Naive B cell (primary cell): ENCODE measurements around the gene ITPR3. TPM values are rescaled to one million over a fixed set of nuclear protein-coding genes. Genes with fewer than 3 reads are reported as not detected.

Experiments
- ATAC-seq, 2 donors: fragments of 150-1000 bp; cut with Tn5 transposase; 2 replicates each; pipeline ENCODE4 v1.10.0; 2021; ENCODE audit warnings: low read depth in 2 of 2, mild to moderate bottlenecking in 2 of 2, moderate library complexity in 2 of 2
- DNase-seq: peaks from one replicate; pipeline ENCODE4 v3.0.0; 2022
- H3K27ac Mint-ChIP-seq, 6 donors: one replicate each; pipeline ENCODE4 v1.8.0; 2020 to 2022; ENCODE audit warnings: mild to moderate bottlenecking in 6 of 6, mixed read lengths in 6 of 6, moderate library complexity in 5 of 6, inconsistent platforms in 2 of 6
- H3K27me3 Mint-ChIP-seq, 3 donors: one replicate each; pipeline ENCODE4 v1.8.0; 2021 to 2022; ENCODE audit warnings: mixed read lengths in 3 of 3, mild to moderate bottlenecking in 1 of 3
- H3K36me3 Mint-ChIP-seq, 2 donors: one replicate each; pipeline ENCODE4 v1.8.0; 2020 to 2022; ENCODE audit warnings: mixed read lengths in 2 of 2, inconsistent platforms in 1 of 2, mild to moderate bottlenecking in 1 of 2
- H3K4me1 Mint-ChIP-seq, 3 donors: one replicate each; pipeline ENCODE4 v1.8.0; 2020 to 2022; ENCODE audit warnings: mixed read lengths in 3 of 3, inconsistent platforms in 1 of 3, mild to moderate bottlenecking in 1 of 3, moderate library complexity in 1 of 3
- H3K4me3 Mint-ChIP-seq, 8 donors: one replicate each; pipeline ENCODE4 v1.8.0; 2020 to 2022; ENCODE audit warnings: mild to moderate bottlenecking in 8 of 8, mixed read lengths in 8 of 8, moderate library complexity in 8 of 8, inconsistent platforms in 2 of 8
- H3K9me3 Mint-ChIP-seq, 7 donors: one replicate each; pipeline ENCODE4 v1.8.0; 2020 to 2022; ENCODE audit warnings: mixed read lengths in 7 of 7, mild to moderate bottlenecking in 5 of 7, inconsistent platforms in 2 of 7, moderate library complexity in 1 of 7
- polyA plus RNA-seq, 6 donors: library from polyadenylated mRNA; unstranded; fragments of 300-500 nt; fragmentation: Illumina TruSeq; gene quantifications; one replicate each; pipeline ENCODE4 v1.2.3, GENCODE V29; 2021; ENCODE audit warnings: low read depth in 6 of 6

ITPR3 gene
- 1 to 10 TPM in 4 of 6 donors, under 1 TPM in 2; 0.22 to 6.4 (median 1.7) TPM for polyA plus RNA-seq

DNA sequence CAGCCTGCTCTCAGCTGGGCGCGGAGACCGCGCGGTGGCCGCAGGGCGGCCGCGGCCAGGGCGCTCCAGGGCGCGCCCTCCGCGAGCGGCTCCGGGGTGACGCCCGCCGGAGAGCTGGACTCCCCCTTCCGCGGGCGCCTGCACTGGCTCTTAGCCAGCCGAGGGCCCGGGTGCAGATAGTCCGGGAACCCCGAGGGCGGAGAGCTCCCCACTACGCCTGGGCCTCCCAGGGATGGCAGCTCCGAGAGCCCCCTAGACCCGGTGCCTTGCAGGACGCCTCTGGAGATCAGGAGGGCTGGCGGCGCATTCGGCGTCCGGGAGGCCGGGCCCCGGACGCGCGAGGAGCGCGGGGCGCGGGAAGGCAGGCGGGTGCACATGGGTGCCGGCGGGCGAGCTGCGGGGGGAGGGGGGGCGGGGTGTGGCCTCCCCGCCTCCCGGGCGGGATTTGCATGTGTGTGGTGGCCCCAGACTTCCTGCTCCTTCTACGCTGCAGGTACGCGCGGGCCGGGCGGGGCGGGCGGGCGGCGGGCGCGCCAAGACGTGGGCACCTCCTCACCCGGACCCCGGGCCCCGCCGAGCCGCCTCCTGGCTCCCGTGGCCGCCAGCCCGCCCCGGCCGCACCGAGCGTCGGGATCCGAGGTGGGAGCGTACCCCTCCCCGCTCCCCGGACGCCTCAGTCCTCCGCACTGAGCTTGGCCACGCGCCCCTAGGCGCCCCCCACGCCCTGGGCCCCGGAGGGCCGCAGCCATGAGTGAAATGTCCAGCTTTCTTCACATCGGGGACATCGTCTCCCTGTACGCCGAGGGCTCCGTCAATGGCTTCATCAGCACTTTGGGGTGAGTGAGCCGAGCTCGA is at the start of gene ITPR3:
Gene ITPR3 (plus strand): TSS at position 467 of the 855 bp plus-strand sequence. CDS start 281 bp downstream, at position 748.
- Mint-ChIP-seq H3K4me3 (peak within 1 kb of the TSS; percentile 80 to 97 (median 95)), H3K27me3 (no peaks in the 10 kb centered on the region), H3K4me1 (peaks cover 43 to 54% (median 51%) of the 10 kb centered on the region in 3 donors), H3K27ac (peak within 1 kb of the TSS; percentile 68 to 98 (median 96)), H3K36me3 (no peaks in the 10 kb centered on the region), H3K9me3 (no peaks in the 10 kb centered on the region)
- ATAC-seq (peak; percentile 82 to 83), DNase-seq (peak; percentile 80)

DNA sequence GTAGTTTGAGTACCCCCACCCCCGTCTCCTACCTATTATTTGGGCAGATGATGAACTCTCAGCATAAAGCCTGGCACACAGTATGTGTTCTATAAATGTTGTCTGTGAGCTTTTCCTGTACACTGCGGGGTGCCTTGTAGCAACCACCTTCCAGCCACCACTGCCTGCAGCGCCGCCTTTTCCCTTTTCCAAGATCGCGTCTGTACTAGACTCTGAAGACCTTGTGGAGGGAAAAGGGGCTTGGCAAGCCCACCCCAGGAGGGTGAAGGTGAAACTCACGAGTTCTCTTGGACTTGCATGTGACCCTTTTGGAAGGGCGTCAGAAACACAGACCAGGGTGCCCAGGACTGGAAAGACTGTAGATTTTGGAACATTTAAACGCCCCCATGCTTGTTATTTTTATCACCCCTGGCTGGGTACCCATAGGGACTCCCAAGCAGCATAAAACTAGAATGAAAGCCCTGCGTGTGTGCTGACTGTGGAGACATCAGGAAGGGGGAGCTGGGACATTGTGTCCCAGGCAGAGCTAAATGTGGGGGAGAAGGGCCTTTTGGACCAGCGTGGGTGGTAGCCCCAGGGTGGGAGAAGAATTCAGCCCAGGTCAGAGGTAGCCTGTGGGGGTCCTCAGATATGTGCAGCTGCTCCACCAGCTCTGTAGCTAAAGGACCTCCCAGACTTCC is 49.3 kb upstream of the ITPR3 start:
- peak overlapping the region; percentile 90 to 99 (median 94) for H3K4me3 Mint-ChIP-seq
- ATAC-seq (no peak), DNase-seq (no peak)
- H3K36me3 Mint-ChIP-seq: no peaks in the 10 kb centered on the region
- peaks cover 20 to 30% (median 20%) of the 10 kb centered on the region in 3 donors for H3K4me1 Mint-ChIP-seq
- H3K27ac Mint-ChIP-seq: peak overlapping the region; percentile 99 to 100 (median 100)
- no peaks in the 10 kb centered on the region for H3K9me3 Mint-ChIP-seq
- no peaks in the 10 kb centered on the region for H3K27me3 Mint-ChIP-seq

DNA sequence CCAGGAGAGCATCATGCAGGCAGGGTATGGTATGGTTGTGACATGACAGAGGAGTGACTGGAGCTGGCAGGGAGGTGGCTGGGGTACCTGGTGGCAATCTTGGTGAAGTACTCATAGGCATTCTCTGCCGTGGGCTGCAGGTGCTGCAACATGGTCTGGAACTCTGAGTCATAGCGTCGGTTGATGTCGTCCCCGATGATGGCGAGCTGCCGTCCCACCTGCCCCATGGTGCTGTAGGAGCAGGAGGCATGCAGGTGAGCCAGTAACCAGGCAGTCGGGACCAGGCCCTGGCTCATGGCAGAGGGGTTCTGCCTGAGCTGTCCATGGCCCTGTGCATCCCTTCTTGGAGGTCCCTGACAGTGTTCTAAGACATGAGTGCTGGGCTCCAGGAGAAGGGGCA is 45.9 kb upstream of the ITPR3 start:
- Mint-ChIP-seq H3K36me3 (no peaks in the 10 kb centered on the region), H3K9me3 (no peaks in the 10 kb centered on the region), H3K4me3 (peak overlapping the region in 1 of 8 donors; percentile 57), H3K4me1 (peaks cover 37 to 52% (median 46%) of the 10 kb centered on the region in 3 donors), H3K27me3 (no peaks in the 10 kb centered on the region), H3K27ac (peak overlapping the region in 2 of 6 donors; percentile 10 to 34)
- ATAC-seq: no peak
- no peak for DNase-seq

DNA sequence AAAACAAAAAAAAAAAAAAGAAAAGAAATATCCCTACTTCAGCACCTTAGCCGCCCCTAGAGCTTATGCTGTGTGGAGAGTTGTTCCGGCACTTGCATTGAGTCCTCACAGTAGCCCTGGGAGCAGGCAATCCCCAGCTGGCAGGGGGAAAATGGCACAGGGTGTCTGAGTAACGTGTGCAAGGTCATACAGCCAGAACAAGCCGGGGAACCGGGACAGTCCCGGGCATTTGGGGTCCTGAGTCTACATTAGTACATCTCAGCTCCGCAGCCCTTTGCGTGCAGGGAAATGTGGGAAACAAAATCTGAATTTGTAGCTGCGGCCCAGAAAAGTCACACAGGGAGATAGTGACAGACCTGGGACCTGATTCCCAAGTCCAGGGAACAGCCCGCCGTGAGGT is 44.5 kb upstream of the ITPR3 start:
- no peaks in the 10 kb centered on the region for H3K27me3 Mint-ChIP-seq
- ATAC-seq (no peak), DNase-seq (no peak)
- H3K27ac Mint-ChIP-seq: peak overlapping the region in 5 of 6 donors; percentile 30 to 94 (median 89)
- H3K36me3 Mint-ChIP-seq: no peaks in the 10 kb centered on the region
- peaks cover 29 to 42% (median 37%) of the 10 kb centered on the region in 3 donors for H3K4me1 Mint-ChIP-seq
- no peaks in the 10 kb centered on the region for H3K9me3 Mint-ChIP-seq
- H3K4me3 Mint-ChIP-seq: peak overlapping the region in 3 of 8 donors; percentile 47 to 75 (median 74)

DNA sequence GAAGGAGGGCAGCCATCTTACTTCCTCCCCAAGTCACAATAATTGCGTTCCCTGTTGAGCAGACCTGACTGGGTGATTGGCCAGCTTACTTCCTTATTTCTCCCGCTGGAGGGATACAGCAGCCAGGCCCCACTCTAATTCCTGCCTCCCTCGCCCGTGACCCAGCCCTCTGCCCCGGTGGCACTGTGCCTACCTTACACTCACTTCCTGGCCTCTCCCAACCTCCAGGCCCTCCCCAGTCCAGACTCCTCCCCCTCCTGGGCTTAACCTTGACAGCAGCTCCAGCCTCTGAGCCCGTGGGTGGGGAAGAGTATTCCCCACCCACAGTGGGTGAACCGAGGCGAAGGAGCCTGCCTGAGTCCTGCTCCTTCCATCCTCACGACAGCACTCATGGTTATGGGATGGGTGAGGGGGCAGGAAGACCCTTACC is 44.0 kb upstream of the ITPR3 start:
- ATAC-seq: no peak
- peak overlapping the region in 5 of 8 donors; percentile 3 to 84 (median 74) for H3K4me3 Mint-ChIP-seq
- no peak for DNase-seq
- H3K27ac Mint-ChIP-seq: peak overlapping the region in 4 of 6 donors; percentile 83 to 94 (median 90)
- H3K36me3 Mint-ChIP-seq: no peaks in the 10 kb centered on the region
- no peaks in the 10 kb centered on the region for H3K9me3 Mint-ChIP-seq
- H3K4me1 Mint-ChIP-seq: peaks cover 24 to 38% (median 32%) of the 10 kb centered on the region in 3 donors
- no peaks in the 10 kb centered on the region for H3K27me3 Mint-ChIP-seq

DNA sequence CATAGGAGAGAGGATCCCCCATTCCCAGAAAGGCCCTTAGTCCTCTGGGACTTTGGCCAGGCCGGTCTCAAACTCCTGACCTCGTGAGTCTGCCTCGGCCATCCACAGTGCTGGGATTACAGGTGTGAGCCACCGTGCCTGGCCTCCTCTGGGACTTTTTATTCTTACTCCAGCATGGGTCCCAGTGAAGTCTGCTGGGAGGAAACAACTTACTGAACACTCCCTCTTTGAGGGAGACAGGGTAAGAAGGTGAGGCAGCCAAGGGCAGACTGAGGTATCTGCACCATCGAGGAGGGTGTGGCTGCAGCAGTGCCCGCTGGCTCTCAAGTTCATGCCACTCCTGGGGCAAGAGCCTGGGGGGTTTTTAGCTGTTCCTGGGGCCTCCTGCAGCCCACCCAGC is 43.4 kb upstream of the ITPR3 start:
- Mint-ChIP-seq H3K4me3 (peak overlapping the region; percentile 64 to 95 (median 87)), H3K27me3 (no peaks in the 10 kb centered on the region), H3K36me3 (no peaks in the 10 kb centered on the region), H3K4me1 (peaks cover 24 to 34% (median 30%) of the 10 kb centered on the region in 3 donors), H3K9me3 (no peaks in the 10 kb centered on the region), H3K27ac (peak overlapping the region in 5 of 6 donors; percentile 69 to 96 (median 92))
- DNase-seq (no peak), ATAC-seq (no peak)

DNA sequence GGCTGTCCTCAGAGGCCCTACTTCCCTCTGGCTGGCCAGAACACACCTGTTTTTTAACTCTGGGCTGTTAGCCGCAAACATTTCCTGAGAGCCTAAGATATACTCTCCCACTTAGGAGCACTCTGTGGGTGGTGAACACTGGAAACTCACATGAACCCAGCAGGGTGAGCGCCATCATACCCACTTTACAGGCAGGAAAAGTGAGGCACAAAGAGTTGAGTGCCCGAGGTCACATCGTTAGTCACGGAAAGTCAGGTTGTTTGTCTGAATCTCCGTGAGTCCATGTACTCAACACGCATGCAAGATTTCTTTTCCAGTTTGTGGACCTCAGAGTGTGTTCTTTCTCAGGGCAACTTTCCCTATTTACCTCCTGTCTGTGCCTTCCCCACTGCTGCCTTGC is 43.0 kb upstream of the ITPR3 start:
- Mint-ChIP-seq H3K27me3 (no peaks in the 10 kb centered on the region), H3K4me3 (peak overlapping the region; percentile 84 to 95 (median 92)), H3K9me3 (no peaks in the 10 kb centered on the region), H3K4me1 (peaks cover 24 to 34% (median 30%) of the 10 kb centered on the region in 3 donors), H3K36me3 (no peaks in the 10 kb centered on the region), H3K27ac (peak overlapping the region; percentile 85 to 98 (median 96))
- DNase-seq (no peak), ATAC-seq (no peak)

DNA sequence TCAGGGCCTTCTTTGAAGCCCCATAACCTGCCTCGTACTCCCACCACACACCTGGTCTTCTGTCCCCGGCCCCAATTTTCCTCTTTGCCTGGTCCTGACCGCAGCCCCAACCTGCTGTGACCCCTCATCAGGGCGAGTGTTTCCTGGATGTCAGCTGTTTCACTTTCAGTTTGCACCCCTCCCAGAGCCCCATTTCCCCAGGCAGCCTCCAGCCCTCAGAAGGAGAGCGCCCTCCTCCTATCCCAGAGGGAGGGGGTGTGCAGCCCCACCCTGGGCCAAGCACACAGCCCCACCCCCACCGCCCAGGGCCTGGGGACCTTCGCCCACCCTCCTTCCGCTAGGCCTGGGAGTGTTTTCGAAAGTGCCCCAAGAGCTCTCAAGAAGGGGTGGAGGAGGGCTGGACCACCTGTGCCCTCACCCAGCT is 42.5 kb upstream of the ITPR3 start:
- DNase-seq: peak; percentile 26
- ATAC-seq: peak; percentile 20 to 22
- Mint-ChIP-seq H3K27ac (peak overlapping the region; percentile 85 to 98 (median 96)), H3K4me3 (peak overlapping the region; percentile 84 to 95 (median 92)), H3K36me3 (no peaks in the 10 kb centered on the region), H3K27me3 (no peaks in the 10 kb centered on the region), H3K4me1 (peaks cover 25 to 35% (median 34%) of the 10 kb centered on the region in 3 donors), H3K9me3 (no peaks in the 10 kb centered on the region)

DNA sequence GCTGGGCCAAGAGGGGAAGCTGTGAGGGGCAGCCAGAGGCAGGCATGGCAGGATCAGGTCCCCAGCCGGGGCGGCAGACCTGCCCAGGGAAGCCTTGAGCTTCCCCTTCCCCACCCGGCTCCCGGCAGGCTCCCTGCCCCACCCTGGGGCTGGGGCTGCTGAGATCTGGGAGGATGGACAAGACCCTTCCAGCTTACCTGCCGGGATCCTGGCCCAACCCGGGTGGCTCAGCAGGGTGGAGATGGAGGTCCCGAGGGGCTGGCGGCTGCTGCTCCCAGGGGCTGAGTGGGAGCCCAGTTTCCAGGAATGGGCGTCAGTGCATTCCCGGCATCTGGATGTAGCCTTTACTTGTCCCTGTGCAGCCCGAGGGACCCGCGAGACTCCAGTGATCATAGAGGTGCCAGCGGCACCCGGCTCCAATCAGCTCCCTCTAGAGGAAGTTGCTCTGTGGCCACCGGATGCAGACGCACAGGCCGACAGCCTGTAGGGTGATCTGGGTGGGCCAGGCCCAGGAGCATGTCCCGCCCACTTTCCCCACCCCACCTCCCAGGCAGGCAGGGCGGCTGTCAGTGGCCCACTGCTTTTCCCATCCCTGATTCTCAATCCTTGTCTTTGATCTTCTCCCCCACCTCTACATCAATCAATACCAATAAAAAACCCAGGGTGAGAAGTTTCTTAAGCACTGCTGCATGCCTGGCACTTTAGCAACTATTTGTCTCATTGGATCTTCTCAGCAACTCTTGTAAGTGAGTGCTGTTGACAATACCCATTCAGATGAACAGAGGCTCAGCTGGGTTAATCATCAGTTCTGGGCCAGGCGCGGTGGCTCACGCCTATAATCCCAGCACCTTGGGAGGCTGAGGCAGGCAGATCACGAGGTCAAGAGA is 41.1 kb upstream of the ITPR3 start, which contains the start of gene BAK1:
Gene BAK1 (minus strand): TSS at position 449 of the 887 bp plus-strand sequence. CDS start 2,672 bp downstream, outside the sequence.
- Mint-ChIP-seq H3K27me3 (no peaks in the 10 kb centered on the region), H3K4me1 (peaks cover 31 to 47% (median 44%) of the 10 kb centered on the region in 3 donors), H3K36me3 (no peaks in the 10 kb centered on the region), H3K27ac (peak within 1 kb of the TSS; percentile 84 to 96 (median 92)), H3K4me3 (peak within 1 kb of the TSS; percentile 84 to 95 (median 92)), H3K9me3 (no peaks in the 10 kb centered on the region)
- peak; percentile 83 for DNase-seq
- ATAC-seq: peak; percentile 98

DNA sequence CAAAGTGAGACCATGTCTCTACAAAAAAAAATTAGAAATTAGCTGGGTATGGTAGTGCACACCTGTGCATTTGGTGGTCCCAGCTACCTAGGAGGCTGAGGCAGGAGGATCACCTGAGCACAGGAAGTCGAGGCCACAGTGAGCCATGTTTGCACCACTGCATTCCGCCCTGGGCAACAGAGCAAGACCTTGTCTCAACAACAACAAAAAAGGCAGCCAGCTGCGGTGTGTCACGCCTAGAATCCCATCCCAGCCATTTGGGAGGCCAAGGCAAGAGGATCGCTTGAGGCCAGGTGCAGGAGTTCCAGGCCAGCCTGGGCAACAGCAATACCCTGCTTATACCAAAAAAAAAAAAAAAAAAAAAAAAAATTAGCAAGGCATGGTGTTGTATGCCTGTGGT is 39.9 kb upstream of the ITPR3 start:
- H3K27ac Mint-ChIP-seq: no peak overlapping the region
- ATAC-seq (no peak), DNase-seq (no peak)
- H3K9me3 Mint-ChIP-seq: no peaks in the 10 kb centered on the region
- no peaks in the 10 kb centered on the region for H3K36me3 Mint-ChIP-seq
- no peaks in the 10 kb centered on the region for H3K27me3 Mint-ChIP-seq
- peaks cover 40 to 58% (median 56%) of the 10 kb centered on the region in 3 donors for H3K4me1 Mint-ChIP-seq
- no peak overlapping the region for H3K4me3 Mint-ChIP-seq

DNA sequence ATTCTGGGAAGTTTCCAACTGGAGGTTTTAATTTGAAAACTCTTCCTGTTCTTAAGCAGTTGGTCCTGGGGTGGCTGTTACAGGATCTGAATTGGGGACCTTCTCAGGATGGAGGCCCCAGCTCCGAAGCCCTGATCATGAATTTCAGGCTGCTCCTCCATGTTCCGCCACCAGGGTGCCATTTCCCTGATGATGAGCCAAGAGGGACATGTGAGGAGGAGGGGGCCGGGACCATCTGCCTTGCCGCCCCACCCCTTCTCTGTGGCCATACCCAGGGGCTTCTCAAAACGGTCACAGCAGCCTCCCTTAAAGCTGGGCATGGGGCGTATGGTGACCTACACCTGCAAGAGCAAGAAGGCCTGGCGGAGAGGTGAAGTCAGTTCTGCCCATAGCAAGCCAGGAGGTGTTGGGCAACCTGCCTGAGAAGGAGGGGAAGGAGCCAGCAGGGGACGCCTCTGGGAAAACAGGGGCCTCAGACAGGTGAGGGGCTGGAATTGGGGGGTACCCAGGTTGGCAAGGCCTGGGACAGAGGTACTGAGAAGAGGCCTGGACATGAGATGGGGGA is 37.4 kb upstream of the ITPR3 start:
- Mint-ChIP-seq H3K36me3 (no peaks in the 10 kb centered on the region), H3K4me1 (peaks cover 38 to 47% (median 44%) of the 10 kb centered on the region in 3 donors), H3K9me3 (no peaks in the 10 kb centered on the region), H3K4me3 (peak overlapping the region in 2 of 8 donors; percentile 43 to 65), H3K27ac (peak overlapping the region in 3 of 6 donors; percentile 37 to 86 (median 86)), H3K27me3 (no peaks in the 10 kb centered on the region)
- DNase-seq (no peak), ATAC-seq (no peak)

DNA sequence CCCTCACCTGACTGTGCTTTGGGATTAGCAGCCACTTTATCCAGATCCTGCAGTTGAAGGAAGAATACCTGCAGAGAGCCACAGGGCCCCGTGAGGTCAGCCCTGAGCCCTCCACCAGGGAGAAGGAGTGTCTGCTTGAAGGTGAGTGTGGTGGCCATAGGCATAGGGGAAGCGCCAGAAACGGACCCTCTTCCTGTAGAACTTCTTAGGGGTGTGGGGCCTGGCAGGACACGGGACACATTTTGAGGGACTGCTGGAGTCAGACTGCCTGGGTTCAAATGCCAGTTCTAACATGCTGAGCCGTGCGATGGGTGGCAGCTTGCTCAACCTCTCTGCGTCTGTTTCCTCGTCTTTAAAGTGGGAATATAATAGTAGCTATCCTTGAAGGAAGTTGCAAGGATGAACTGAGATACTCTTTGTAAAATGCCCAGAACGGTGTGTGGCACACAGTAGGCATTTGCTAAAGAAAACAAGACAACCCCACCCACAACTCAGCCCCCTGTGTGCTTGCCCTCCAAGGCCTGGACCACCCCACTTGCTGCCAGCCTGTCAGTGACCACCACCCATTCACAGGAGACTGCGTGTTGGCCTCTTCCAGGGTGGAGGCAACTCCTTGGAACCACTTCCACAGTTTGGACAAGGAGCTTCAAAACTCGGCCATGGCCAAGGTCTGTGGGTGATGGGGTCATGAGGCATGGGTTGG is 36.3 kb upstream of the ITPR3 start:
- DNase-seq (no peak), ATAC-seq (no peak)
- peak overlapping the region in 5 of 8 donors; percentile 16 to 80 (median 47) for H3K4me3 Mint-ChIP-seq
- no peaks in the 10 kb centered on the region for H3K27me3 Mint-ChIP-seq
- no peaks in the 10 kb centered on the region for H3K36me3 Mint-ChIP-seq
- H3K9me3 Mint-ChIP-seq: no peaks in the 10 kb centered on the region
- peak overlapping the region; percentile 59 to 95 (median 80) for H3K27ac Mint-ChIP-seq
- H3K4me1 Mint-ChIP-seq: peaks cover 33 to 42% (median 39%) of the 10 kb centered on the region in 3 donors
